ENCODE data around the gene RNF113A. TPM values are rescaled to one million over a fixed set of nuclear protein-coding genes. Genes with fewer than 3 reads are reported as not detected.
A peak's percentile ranks its signal among the peaks of the same experiment; 100 is the strongest.
"Not testable (repeated sequence)": the region's sequence is repeated elsewhere in the genome, so short reads cannot be mapped to it uniquely, and the experiment has no call there.

The RNF113A gene
- total RNA-seq, 2 donors from 2014 or later = 22.3 to 25.2 TPM

- Mint-ChIP-seq H3K4me3 (no peak overlapping the region), H3K27ac (peak overlapping the region; percentile 61), H3K36me3 (ENCODE audit: low read depth) (peaks cover 31% of the 10 kb centered on the region), H3K9me3 (no peaks in the 10 kb centered on the region), H3K4me1 (peaks cover 3% of the 10 kb centered on the region), H3K27me3 (no peaks in the 10 kb centered on the region)
- peak; percentile 67 for ATAC-seq (replicated peaks)
Measured at GRCh38 chrX:119880076-119880475, 8.5 kb upstream of the RNF113A start.

GRCh38 chrX:119878740-119879139 lies 7.2 kb upstream of the RNF113A start:
- H3K27me3 Mint-ChIP-seq = no peaks in the 10 kb centered on the region
- H3K36me3 Mint-ChIP-seq (ENCODE audit: low read depth) = peaks cover 44% of the 10 kb centered on the region
- no peak overlapping the region for H3K4me3 Mint-ChIP-seq
- no peaks in the 10 kb centered on the region for H3K9me3 Mint-ChIP-seq
- no peak for ATAC-seq (replicated peaks)
- H3K27ac Mint-ChIP-seq = no peak overlapping the region
- peaks cover 3% of the 10 kb centered on the region for H3K4me1 Mint-ChIP-seq

- Mint-ChIP-seq H3K4me1 (no peaks in the 10 kb centered on the region), H3K4me3 (peak overlapping the region; percentile 100), H3K27ac (peak overlapping the region; percentile 99), H3K27me3 (no peaks in the 10 kb centered on the region), H3K9me3 (no peaks in the 10 kb centered on the region), H3K36me3 (ENCODE audit: low read depth) (peaks cover 48% of the 10 kb centered on the region)
- peak; percentile 56 for ATAC-seq (replicated peaks)
Measured at GRCh38 chrX:119871245-119871598, 311 bp downstream of the RNF113A start.

GRCh38 chrX:119870626-119871131 lies 854 bp downstream of the RNF113A start:
- ATAC-seq (replicated peaks) = peak; percentile 30
- Mint-ChIP-seq H3K36me3 (ENCODE audit: low read depth) (peaks cover 43% of the 10 kb centered on the region), H3K4me3 (peak overlapping the region; percentile 100), H3K27me3 (no peaks in the 10 kb centered on the region), H3K9me3 (no peaks in the 10 kb centered on the region), H3K27ac (peak overlapping the region; percentile 99), H3K4me1 (no peaks in the 10 kb centered on the region)

- Mint-ChIP-seq H3K4me3 (peak overlapping the region; percentile 99), H3K4me1 (no peaks in the 10 kb centered on the region), H3K27ac (peak overlapping the region; percentile 99), H3K9me3 (no peaks in the 10 kb centered on the region), H3K27me3 (no peaks in the 10 kb centered on the region), H3K36me3 (ENCODE audit: low read depth) (peaks cover 46% of the 10 kb centered on the region)
- ATAC-seq (replicated peaks) = no peak
Measured at GRCh38 chrX:119853444-119853843, 18.1 kb downstream of the RNF113A start.

- H3K27me3 Mint-ChIP-seq = no peaks in the 10 kb centered on the region
- peaks cover 51% of the 10 kb centered on the region for H3K36me3 Mint-ChIP-seq (ENCODE audit: low read depth)
- no peaks in the 10 kb centered on the region for H3K4me1 Mint-ChIP-seq
- peak within 1 kb of the TSS; percentile 99 for H3K4me3 Mint-ChIP-seq
- H3K27ac Mint-ChIP-seq = peak within 1 kb of the TSS; percentile 99
- peak; percentile 95 for ATAC-seq (replicated peaks)
- H3K9me3 Mint-ChIP-seq = no peaks in the 10 kb centered on the region
Measured at GRCh38 chrX:119852382-119853353, 18.9 kb downstream of the RNF113A start, which contains the start of gene UPF3B. UPF3B (minus strand) TSS chrX:119852963; CDS start chrX:119852928, 35 bp downstream.

- Mint-ChIP-seq H3K4me3 (no peak overlapping the region), H3K27me3 (no peaks in the 10 kb centered on the region), H3K36me3 (ENCODE audit: low read depth) (peaks cover 90% of the 10 kb centered on the region), H3K9me3 (no peaks in the 10 kb centered on the region), H3K27ac (no peak overlapping the region), H3K4me1 (no peaks in the 10 kb centered on the region)
- ATAC-seq (replicated peaks) = no peak
Measured at GRCh38 chrX:119833905-119834304, 37.6 kb downstream of the RNF113A start.

- Mint-ChIP-seq H3K4me3 (no peak overlapping the region), H3K27me3 (no peaks in the 10 kb centered on the region), H3K27ac (no peak overlapping the region), H3K9me3 (no peaks in the 10 kb centered on the region), H3K36me3 (ENCODE audit: low read depth) (peaks cover 39% of the 10 kb centered on the region), H3K4me1 (no peaks in the 10 kb centered on the region)
- ATAC-seq (replicated peaks) = peak; percentile 31
Measured at GRCh38 chrX:119828446-119828845, 43.1 kb downstream of the RNF113A start.

GRCh38 chrX:119826399-119826959 lies 45.1 kb downstream of the RNF113A start:
- H3K4me1 Mint-ChIP-seq = peaks cover 5% of the 10 kb centered on the region
- H3K36me3 Mint-ChIP-seq (ENCODE audit: low read depth) = peaks cover 24% of the 10 kb centered on the region
- H3K9me3 Mint-ChIP-seq = no peaks in the 10 kb centered on the region
- H3K4me3 Mint-ChIP-seq = peak overlapping the region; percentile 46
- peak overlapping the region; percentile 48 for H3K27ac Mint-ChIP-seq
- ATAC-seq (replicated peaks) = peak; percentile 92
- no peaks in the 10 kb centered on the region for H3K27me3 Mint-ChIP-seq

GRCh38 chrX:119824221-119824620 lies 47.3 kb downstream of the RNF113A start:
- H3K4me1 Mint-ChIP-seq; ATAC-seq (replicated peaks): not testable (repeated sequence)

GRCh38 chrX:119821703-119822102 lies 49.8 kb downstream of the RNF113A start:
- H3K27me3 Mint-ChIP-seq; H3K36me3 Mint-ChIP-seq (ENCODE audit: low read depth); H3K4me1 Mint-ChIP-seq; H3K9me3 Mint-ChIP-seq: not testable (repeated sequence)
- Mint-ChIP-seq H3K27ac (peak overlapping the region; percentile 68), H3K4me3 (peak overlapping the region; percentile 16)
- ATAC-seq (replicated peaks) = peak; percentile 59

More at GRCh38 chrX:119824221-119824620, 47.3 kb downstream of the RNF113A start:
- H3K36me3 Mint-ChIP-seq (ENCODE audit: low read depth); H3K27ac Mint-ChIP-seq; H3K9me3 Mint-ChIP-seq; H3K27me3 Mint-ChIP-seq; H3K4me3 Mint-ChIP-seq: not testable (repeated sequence)

Other genes with a start within 250 kb of the RNF113A start
- 100 to 1,000 TPM; 171 to 204 TPM for gene SEPTIN6, start 178.6 kb downstream of the RNF113A start, total RNA-seq
- gene SOWAHD, start 113.1 kb downstream of the RNF113A start, total RNA-seq = under 1 TPM in 1 of 2 donors, not detected in 1; 0.26 TPM
- gene RPL39, start 80.1 kb downstream of the RNF113A start, total RNA-seq = 1,000 to 10,000 TPM; 2,393 to 3,257 TPM
- gene UPF3B, start 18.8 kb downstream of the RNF113A start, total RNA-seq = 10 to 100 TPM; 19.3 to 19.4 TPM
- gene NDUFA1, start 99 bp upstream of the RNF113A start, total RNA-seq = 10 to 100 TPM; 70.5 to 96.5 TPM
- not detected for gene AKAP14, start 24.2 kb upstream of the RNF113A start, total RNA-seq
- 10 to 100 TPM; 10.1 to 10.8 TPM for gene NKAP, start 72.0 kb upstream of the RNF113A start, total RNA-seq
- not detected for gene RHOXF2B, start 206.0 kb upstream of the RNF113A start, total RNA-seq
- gene RHOXF1, start 244.2 kb upstream of the RNF113A start, total RNA-seq = under 1 TPM in 1 of 2 donors, not detected in 1; 0.37 TPM